ENCODE data around the gene SMPDL3B. TPM values are rescaled to one million over a fixed set of nuclear protein-coding genes. Genes with fewer than 3 reads are reported as not detected.
A peak's percentile ranks its signal among the peaks of the same experiment; 100 is the strongest.

The SMPDL3B gene
- polyA plus RNA-seq, 2 donors = 0.59 to 0.98 TPM

DNA sequence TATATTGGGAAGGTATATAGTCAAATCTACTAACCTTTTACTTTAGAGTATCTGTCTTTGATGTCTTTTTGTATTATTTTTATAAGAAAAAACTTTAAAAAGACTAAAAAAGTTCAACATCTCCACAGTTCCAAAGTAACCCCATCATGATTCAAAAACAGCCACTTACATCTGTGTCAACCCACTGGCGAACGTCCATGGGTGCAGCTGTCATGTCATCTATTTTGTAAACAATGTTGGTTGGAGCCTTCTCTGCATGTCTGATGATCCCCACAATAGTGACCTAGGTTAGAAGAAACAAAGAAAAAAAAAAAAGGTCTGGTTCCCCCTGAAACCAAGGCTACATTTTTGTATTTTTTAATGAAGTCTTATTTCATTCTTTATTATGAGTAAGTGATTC, 28.0 kb upstream of the SMPDL3B start:
- H3K36me3 ChIP-seq (ENCODE audit: control insufficient read depth in 2 of 2, insufficient read depth in 2 of 2, low read length in 1 of 2) = peaks cover 9 to 10% of the 10 kb centered on the region in 2 donors
- H3K27ac ChIP-seq (ENCODE audit: low read depth in 2 of 2, low read length in 1 of 2) = no peak overlapping the region
- H3K27me3 ChIP-seq (ENCODE audit: control insufficient read depth in 1 of 2, insufficient read depth in 2 of 2, low read length in 2 of 2) = no peaks in the 10 kb centered on the region
- no peaks in the 10 kb centered on the region for H3K4me1 ChIP-seq (ENCODE audit: control insufficient read depth in 2 of 2, insufficient read depth in 2 of 2, low read length in 1 of 2)
- no peaks in the 10 kb centered on the region for H3K9me3 ChIP-seq (ENCODE audit: control insufficient read depth in 2 of 2, insufficient read depth in 1 of 2, low read depth in 1 of 2, low read length in 1 of 2)
- no peak overlapping the region for H3K4me3 ChIP-seq (ENCODE audit: low read depth in 1 of 2, low read length in 2 of 2)
- 74 to 87% methylated on average over 2 of the region's 2 CpGs for WGBS, 2 donors

DNA sequence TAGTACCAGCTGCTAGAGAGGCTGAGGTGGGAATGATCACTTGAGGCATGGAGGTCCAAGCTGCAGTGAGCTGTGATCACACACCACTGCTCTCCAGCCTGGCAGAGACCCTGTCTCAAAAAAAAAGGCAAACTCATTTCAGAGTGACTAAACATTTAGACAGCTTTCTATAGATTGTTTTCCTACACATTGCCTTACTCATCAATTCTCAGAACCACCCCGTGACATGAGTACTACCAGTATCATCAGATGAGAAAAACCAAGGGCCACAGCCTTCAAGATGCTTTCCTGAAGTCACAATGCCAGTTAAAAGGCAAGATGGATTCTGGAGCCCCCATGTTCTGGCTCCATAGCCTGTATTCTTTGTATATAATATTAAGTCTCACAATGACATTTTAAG, 22.4 kb upstream of the SMPDL3B start:
- H3K27ac ChIP-seq (ENCODE audit: low read depth in 2 of 2, low read length in 1 of 2) = no peak overlapping the region
- H3K4me1 ChIP-seq (ENCODE audit: control insufficient read depth in 2 of 2, insufficient read depth in 2 of 2, low read length in 1 of 2) = peaks cover 0 to 3% of the 10 kb centered on the region in 2 donors

DNA sequence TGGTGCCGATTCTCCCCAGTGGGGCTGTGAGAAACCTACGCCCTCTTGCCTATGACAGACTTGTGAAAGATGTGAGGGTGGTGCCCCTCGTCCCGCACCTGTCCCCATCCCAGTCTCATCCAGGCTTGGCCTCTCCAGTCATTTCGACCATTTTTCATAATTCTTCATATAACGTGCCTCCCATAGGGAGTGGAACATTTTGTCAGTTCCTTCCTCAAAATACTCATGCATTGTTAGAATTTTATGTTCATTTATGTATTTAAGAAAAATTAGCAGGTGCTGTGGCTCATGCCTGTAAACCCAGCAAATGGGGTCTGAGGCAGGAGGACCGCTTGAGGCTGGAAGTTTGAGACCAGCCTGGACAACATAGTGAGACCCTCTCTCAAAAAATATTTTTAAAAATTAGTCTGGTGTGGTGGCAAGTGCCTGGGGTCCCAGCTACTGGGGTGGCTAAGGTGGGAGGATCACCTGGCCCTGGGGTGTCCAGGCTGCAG, 19.7 kb upstream of the SMPDL3B start:
- peaks cover 0 to 3% of the 10 kb centered on the region in 2 donors for H3K4me1 ChIP-seq (ENCODE audit: control insufficient read depth in 2 of 2, insufficient read depth in 2 of 2, low read length in 1 of 2)
- peak overlapping the region; percentile 77 to 79 for H3K4me3 ChIP-seq (ENCODE audit: low read depth in 1 of 2, low read length in 2 of 2)
- H3K27me3 ChIP-seq (ENCODE audit: control insufficient read depth in 1 of 2, insufficient read depth in 2 of 2, low read length in 2 of 2) = no peaks in the 10 kb centered on the region
- H3K36me3 ChIP-seq (ENCODE audit: control insufficient read depth in 2 of 2, insufficient read depth in 2 of 2, low read length in 1 of 2) = no peaks in the 10 kb centered on the region
- 65 to 67% methylated on average over 7 of the region's 7 CpGs for WGBS, 2 donors
- H3K9me3 ChIP-seq (ENCODE audit: control insufficient read depth in 2 of 2, insufficient read depth in 1 of 2, low read depth in 1 of 2, low read length in 1 of 2) = peaks cover 0 to 3% of the 10 kb centered on the region in 2 donors
- peak overlapping the region; percentile 68 to 85 for H3K27ac ChIP-seq (ENCODE audit: low read depth in 2 of 2, low read length in 1 of 2)

More for the DNA sequence above, 22.4 kb upstream of the SMPDL3B start:
- no peaks in the 10 kb centered on the region for H3K27me3 ChIP-seq (ENCODE audit: control insufficient read depth in 1 of 2, insufficient read depth in 2 of 2, low read length in 2 of 2)
- WGBS, 2 donors = 90 to 91% methylated on average over 1 of the region's 1 CpG
- peaks cover 6% of the 10 kb centered on the region in 2 donors for H3K36me3 ChIP-seq (ENCODE audit: control insufficient read depth in 2 of 2, insufficient read depth in 2 of 2, low read length in 1 of 2)
- H3K4me3 ChIP-seq (ENCODE audit: low read depth in 1 of 2, low read length in 2 of 2) = no peak overlapping the region
- peaks cover 0 to 3% of the 10 kb centered on the region in 2 donors for H3K9me3 ChIP-seq (ENCODE audit: control insufficient read depth in 2 of 2, insufficient read depth in 1 of 2, low read depth in 1 of 2, low read length in 1 of 2)

DNA sequence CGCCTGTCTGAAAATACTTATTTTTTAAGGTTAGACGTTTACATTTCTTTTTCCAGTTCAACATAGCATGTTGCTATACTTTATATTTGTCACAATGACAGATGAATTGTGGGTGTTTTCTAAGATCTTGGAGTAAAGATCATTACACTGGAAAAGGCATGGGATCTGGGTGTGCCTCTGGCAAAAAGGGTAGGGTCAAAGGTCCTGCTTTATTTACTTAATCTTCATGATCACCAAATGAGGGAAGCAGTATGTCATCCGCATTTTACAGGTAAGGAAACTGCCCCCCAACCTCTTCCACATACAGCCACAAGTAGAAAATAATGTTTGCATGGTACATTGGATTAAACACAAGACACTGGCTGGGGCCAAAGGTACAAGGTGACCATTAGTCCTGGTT, 12.5 kb upstream of the SMPDL3B start:
- Histone ChIP-seq H3K36me3 (ENCODE audit: control insufficient read depth in 2 of 2, insufficient read depth in 2 of 2, low read length in 1 of 2) (no peaks in the 10 kb centered on the region), H3K27ac (ENCODE audit: low read depth in 2 of 2, low read length in 1 of 2) (no peak overlapping the region), H3K4me1 (ENCODE audit: control insufficient read depth in 2 of 2, insufficient read depth in 2 of 2, low read length in 1 of 2) (no peaks in the 10 kb centered on the region), H3K4me3 (ENCODE audit: low read depth in 1 of 2, low read length in 2 of 2) (no peak overlapping the region), H3K27me3 (ENCODE audit: control insufficient read depth in 1 of 2, insufficient read depth in 2 of 2, low read length in 2 of 2) (no peaks in the 10 kb centered on the region), H3K9me3 (ENCODE audit: control insufficient read depth in 2 of 2, insufficient read depth in 1 of 2, low read depth in 1 of 2, low read length in 1 of 2) (no peaks in the 10 kb centered on the region)
- WGBS, 2 donors = 72 to 74% methylated on average over 3 of the region's 3 CpGs

DNA sequence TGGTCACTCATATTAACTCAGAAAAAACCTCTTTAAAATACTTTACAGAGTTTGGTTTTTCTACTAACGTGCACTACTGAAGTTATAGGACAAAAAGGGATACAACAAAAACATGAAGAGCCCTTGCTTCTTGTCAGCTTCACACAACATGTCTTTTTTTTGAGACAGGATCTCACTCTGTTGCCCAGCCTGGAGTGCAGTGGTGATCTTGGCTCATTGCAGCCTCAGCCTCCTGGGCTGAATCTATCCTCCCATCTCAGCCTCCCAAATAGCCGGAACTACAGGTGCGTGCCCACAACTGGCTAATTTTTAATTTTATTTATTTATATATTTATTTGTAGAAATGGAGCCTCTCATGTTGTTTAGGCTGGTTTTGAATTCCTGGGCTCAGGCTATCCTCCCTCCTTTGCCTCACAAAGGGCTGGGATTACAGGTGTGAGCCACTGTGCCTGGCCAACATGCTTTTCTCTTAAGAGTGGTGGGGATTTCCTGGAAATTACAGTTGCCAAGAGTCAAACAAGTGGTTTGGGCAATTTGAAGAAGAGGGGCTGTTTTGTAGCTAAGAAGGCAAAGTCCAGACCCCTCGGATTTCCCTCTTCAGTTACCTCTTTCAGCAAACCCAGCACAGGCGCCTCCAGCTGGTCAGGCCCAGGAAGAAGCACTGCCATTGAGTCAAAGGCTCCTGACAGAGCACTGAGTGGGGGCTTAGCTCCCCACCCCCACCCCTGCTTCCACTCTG, 6.4 kb upstream of the SMPDL3B start:
- no peaks in the 10 kb centered on the region for H3K27me3 ChIP-seq (ENCODE audit: control insufficient read depth in 1 of 2, insufficient read depth in 2 of 2, low read length in 2 of 2)
- no peak overlapping the region for H3K27ac ChIP-seq (ENCODE audit: low read depth in 2 of 2, low read length in 1 of 2)
- no peaks in the 10 kb centered on the region for H3K4me1 ChIP-seq (ENCODE audit: control insufficient read depth in 2 of 2, insufficient read depth in 2 of 2, low read length in 1 of 2)
- H3K9me3 ChIP-seq (ENCODE audit: control insufficient read depth in 2 of 2, insufficient read depth in 1 of 2, low read depth in 1 of 2, low read length in 1 of 2) = no peaks in the 10 kb centered on the region
- no peak overlapping the region for H3K4me3 ChIP-seq (ENCODE audit: low read depth in 1 of 2, low read length in 2 of 2)
- WGBS, 2 donors = 60 to 75% methylated on average over 5 of the region's 5 CpGs
- H3K36me3 ChIP-seq (ENCODE audit: control insufficient read depth in 2 of 2, insufficient read depth in 2 of 2, low read length in 1 of 2) = no peaks in the 10 kb centered on the region

DNA sequence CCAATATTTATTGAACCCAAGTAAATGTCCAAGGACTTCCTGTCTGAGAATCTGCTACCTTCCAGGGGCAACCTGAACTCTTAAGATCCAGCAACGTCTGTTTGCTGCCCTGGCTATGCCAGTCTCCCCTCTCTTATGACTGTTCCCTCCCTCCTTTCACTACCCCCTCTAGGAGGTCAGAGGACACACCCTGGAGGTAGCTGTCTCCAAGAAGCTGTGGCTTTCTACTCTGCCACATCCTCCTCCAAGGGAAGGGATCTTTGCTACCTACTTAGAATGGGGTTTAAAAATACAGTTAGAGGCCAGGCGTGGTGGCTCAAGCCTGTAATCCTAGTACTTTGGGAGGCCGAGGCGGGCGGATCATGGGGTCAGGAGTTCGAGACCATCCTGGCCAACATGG, 3.6 kb upstream of the SMPDL3B start:
- Histone ChIP-seq H3K4me1 (ENCODE audit: control insufficient read depth in 2 of 2, insufficient read depth in 2 of 2, low read length in 1 of 2) (peaks cover 4 to 5% of the 10 kb centered on the region in 2 donors), H3K4me3 (ENCODE audit: low read depth in 1 of 2, low read length in 2 of 2) (no peak overlapping the region), H3K27ac (ENCODE audit: low read depth in 2 of 2, low read length in 1 of 2) (no peak overlapping the region), H3K36me3 (ENCODE audit: control insufficient read depth in 2 of 2, insufficient read depth in 2 of 2, low read length in 1 of 2) (no peaks in the 10 kb centered on the region), H3K9me3 (ENCODE audit: control insufficient read depth in 2 of 2, insufficient read depth in 1 of 2, low read depth in 1 of 2, low read length in 1 of 2) (no peaks in the 10 kb centered on the region), H3K27me3 (ENCODE audit: control insufficient read depth in 1 of 2, insufficient read depth in 2 of 2, low read length in 2 of 2) (no peaks in the 10 kb centered on the region)
- 83 to 87% methylated on average over 6 of the region's 6 CpGs for WGBS, 2 donors

DNA sequence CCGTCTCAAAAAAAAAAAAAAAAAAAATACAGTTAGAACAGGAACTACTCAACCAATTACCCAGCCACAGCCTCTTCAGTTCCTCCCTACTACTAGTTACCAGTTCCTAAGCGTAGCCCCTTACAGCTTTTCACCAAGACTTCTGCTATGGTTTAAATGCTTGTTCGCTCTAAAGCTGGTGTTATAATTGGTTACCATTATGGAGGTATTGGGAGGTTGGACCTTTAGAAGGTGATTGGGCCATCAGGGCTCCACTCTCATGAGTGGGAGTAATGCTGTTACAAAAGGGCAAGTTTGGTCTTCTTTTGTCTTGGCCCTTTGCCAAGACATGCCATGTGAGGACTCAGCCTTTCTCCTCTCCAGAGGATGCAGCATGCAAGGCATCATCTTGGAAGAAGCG, 3.0 kb upstream of the SMPDL3B start:
- Histone ChIP-seq H3K27ac (ENCODE audit: low read depth in 2 of 2, low read length in 1 of 2) (no peak overlapping the region), H3K9me3 (ENCODE audit: control insufficient read depth in 2 of 2, insufficient read depth in 1 of 2, low read depth in 1 of 2, low read length in 1 of 2) (no peaks in the 10 kb centered on the region), H3K36me3 (ENCODE audit: control insufficient read depth in 2 of 2, insufficient read depth in 2 of 2, low read length in 1 of 2) (no peaks in the 10 kb centered on the region), H3K4me3 (ENCODE audit: low read depth in 1 of 2, low read length in 2 of 2) (no peak overlapping the region), H3K4me1 (ENCODE audit: control insufficient read depth in 2 of 2, insufficient read depth in 2 of 2, low read length in 1 of 2) (peaks cover 4 to 5% of the 10 kb centered on the region in 2 donors), H3K27me3 (ENCODE audit: control insufficient read depth in 1 of 2, insufficient read depth in 2 of 2, low read length in 2 of 2) (no peaks in the 10 kb centered on the region)
- 83% methylated on average over 3 to 4 of the region's 4 CpGs for WGBS, 2 donors

DNA sequence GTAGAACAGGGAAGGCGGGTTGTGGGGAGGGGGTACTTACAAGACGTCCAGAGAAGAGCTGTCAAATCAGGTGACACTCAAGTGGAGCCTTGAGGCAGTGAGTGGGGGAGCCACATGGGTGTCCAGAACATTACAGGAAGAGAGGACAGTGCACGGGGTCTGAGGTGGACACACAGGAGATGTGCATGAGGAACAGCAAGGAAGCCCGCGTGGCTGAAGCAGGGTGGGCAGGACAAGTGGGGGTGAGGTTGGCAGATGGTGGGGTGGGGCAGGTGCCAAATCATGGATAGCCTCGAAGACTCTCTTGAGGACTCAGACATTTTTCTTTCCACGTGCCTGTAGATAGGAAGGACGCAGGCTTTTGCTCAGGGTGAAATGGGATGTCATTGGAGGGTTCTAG, 921 bp downstream of the SMPDL3B start:
- H3K4me1 ChIP-seq (ENCODE audit: control insufficient read depth in 2 of 2, insufficient read depth in 2 of 2, low read length in 1 of 2) = peaks cover 4 to 5% of the 10 kb centered on the region in 2 donors
- H3K27me3 ChIP-seq (ENCODE audit: control insufficient read depth in 1 of 2, insufficient read depth in 2 of 2, low read length in 2 of 2) = no peaks in the 10 kb centered on the region
- WGBS, 2 donors = 44 to 60% methylated on average over 8 of the region's 8 CpGs
- H3K4me3 ChIP-seq (ENCODE audit: low read depth in 1 of 2, low read length in 2 of 2) = no peak overlapping the region
- no peak overlapping the region for H3K27ac ChIP-seq (ENCODE audit: low read depth in 2 of 2, low read length in 1 of 2)
- no peaks in the 10 kb centered on the region for H3K9me3 ChIP-seq (ENCODE audit: control insufficient read depth in 2 of 2, insufficient read depth in 1 of 2, low read depth in 1 of 2, low read length in 1 of 2)
- H3K36me3 ChIP-seq (ENCODE audit: control insufficient read depth in 2 of 2, insufficient read depth in 2 of 2, low read length in 1 of 2) = no peaks in the 10 kb centered on the region

DNA sequence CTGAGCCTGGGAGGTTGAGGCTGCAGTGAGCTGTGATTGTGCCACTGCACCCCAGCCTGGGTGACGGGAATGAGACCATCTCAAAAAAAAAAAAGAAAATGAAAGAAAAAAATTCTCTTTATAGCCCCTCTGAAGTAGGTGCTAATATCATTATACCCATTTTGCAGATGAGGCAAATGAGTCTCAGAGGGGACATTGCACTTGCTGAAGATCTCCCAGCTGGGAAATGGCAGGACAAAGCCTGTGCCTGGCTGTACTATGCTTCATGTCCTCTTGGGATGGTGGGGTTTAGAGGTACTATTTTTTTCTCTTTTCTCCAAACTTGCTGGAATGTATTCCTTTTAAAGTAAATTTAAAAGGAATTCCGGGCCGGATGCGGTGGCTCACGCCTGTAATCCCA, 1.6 kb downstream of the SMPDL3B start:
- Histone ChIP-seq H3K36me3 (ENCODE audit: control insufficient read depth in 2 of 2, insufficient read depth in 2 of 2, low read length in 1 of 2) (no peaks in the 10 kb centered on the region), H3K4me1 (ENCODE audit: control insufficient read depth in 2 of 2, insufficient read depth in 2 of 2, low read length in 1 of 2) (peaks cover 4 to 5% of the 10 kb centered on the region in 2 donors), H3K27ac (ENCODE audit: low read depth in 2 of 2, low read length in 1 of 2) (no peak overlapping the region), H3K9me3 (ENCODE audit: control insufficient read depth in 2 of 2, insufficient read depth in 1 of 2, low read depth in 1 of 2, low read length in 1 of 2) (no peaks in the 10 kb centered on the region), H3K4me3 (ENCODE audit: low read depth in 1 of 2, low read length in 2 of 2) (no peak overlapping the region), H3K27me3 (ENCODE audit: control insufficient read depth in 1 of 2, insufficient read depth in 2 of 2, low read length in 2 of 2) (no peaks in the 10 kb centered on the region)
- 78 to 81% methylated on average over 5 of the region's 5 CpGs for WGBS, 2 donors

DNA sequence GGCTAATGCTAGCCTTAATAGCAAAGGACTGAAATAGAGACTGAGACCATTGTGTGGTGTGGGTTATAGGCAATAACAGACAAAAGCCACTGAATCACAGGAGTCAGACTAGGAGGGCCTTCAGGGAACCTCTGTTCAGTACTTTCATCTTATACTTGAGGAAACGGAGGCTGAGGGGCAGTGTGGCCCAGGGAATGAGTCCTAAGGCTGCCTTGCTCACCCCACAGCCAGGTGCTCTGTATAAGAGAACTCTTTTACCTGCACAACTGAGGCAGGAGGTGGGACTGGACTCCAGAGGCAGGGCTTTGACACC, 2.7 kb downstream of the SMPDL3B start:
- Histone ChIP-seq H3K36me3 (ENCODE audit: control insufficient read depth in 2 of 2, insufficient read depth in 2 of 2, low read length in 1 of 2) (no peaks in the 10 kb centered on the region), H3K27me3 (ENCODE audit: control insufficient read depth in 1 of 2, insufficient read depth in 2 of 2, low read length in 2 of 2) (no peaks in the 10 kb centered on the region), H3K4me1 (ENCODE audit: control insufficient read depth in 2 of 2, insufficient read depth in 2 of 2, low read length in 1 of 2) (peaks cover 4 to 5% of the 10 kb centered on the region in 2 donors), H3K27ac (ENCODE audit: low read depth in 2 of 2, low read length in 1 of 2) (no peak overlapping the region), H3K9me3 (ENCODE audit: control insufficient read depth in 2 of 2, insufficient read depth in 1 of 2, low read depth in 1 of 2, low read length in 1 of 2) (no peaks in the 10 kb centered on the region), H3K4me3 (ENCODE audit: low read depth in 1 of 2, low read length in 2 of 2) (no peak overlapping the region)
- 88 to 90% methylated on average over 1 of the region's 1 CpG for WGBS, 2 donors
